Mesothelial cell of epicardium (in vitro differentiated cells): ENCODE data around the gene FTO. TPM values are rescaled to one million over a fixed set of nuclear protein-coding genes. Genes with fewer than 3 reads are reported as not detected.

Experiments
- DNase-seq, 2 experiments: peaks; one replicate each; pipeline ENCODE4 v3.0.0; 2021; ENCODE audit warnings: low spot score in 2 of 2; ENCODE audit not compliant: unreplicated experiment in 2 of 2
- H3K27ac Mint-ChIP-seq: 2 replicates; pipeline ENCODE4 v1.8.0; 2021; ENCODE audit warnings: mixed read lengths
- H3K27me3 Mint-ChIP-seq: 2 replicates; pipeline ENCODE4 v1.8.0; 2021; ENCODE audit warnings: low read depth, mixed read lengths
- H3K36me3 Mint-ChIP-seq: 2 replicates; pipeline ENCODE4 v1.8.0; 2021; ENCODE audit warnings: mixed read lengths
- H3K4me1 Mint-ChIP-seq: 2 replicates; pipeline ENCODE4 v1.8.0; 2021; ENCODE audit warnings: mixed read lengths
- H3K4me3 Mint-ChIP-seq: 2 replicates; pipeline ENCODE4 v1.8.0; 2021; ENCODE audit warnings: mild to moderate bottlenecking, moderate library complexity, mixed read lengths
- H3K9me3 Mint-ChIP-seq: 2 replicates; pipeline ENCODE4 v1.8.0; 2021; ENCODE audit warnings: mixed read lengths
- CTCF ChIP-seq: fragments of 200-600 bp; sonication (generic); IDR thresholded peaks from one replicate; pipeline ENCODE4 v1.5.0; 2021; ENCODE audit warnings: antibody characterized with exemption; ENCODE audit not compliant: unreplicated experiment
- total RNA-seq: library from RNA; stranded (reverse); gene quantifications from 3 replicates; pipeline ENCODE4 v1.2.1, GENCODE V29; 2021

The FTO gene
- 94.0 to 103 TPM (median 97.6 TPM) in 3 replicates for total RNA-seq

GRCh38 chr16:53703590-53704444, at the start of gene FTO, which contains the start of gene RPGRIP1L:
TSS of gene FTO (plus strand) at chr16:53704156.
TSS of gene RPGRIP1L (minus strand) at chr16:53703859. CDS start at chr16:53700723, 3,136 bp downstream.
- peaks cover 13% of the 10 kb centered on the region for H3K36me3 Mint-ChIP-seq
- H3K4me3 Mint-ChIP-seq: peak within 1 kb of the TSS; percentile 99
- H3K9me3 Mint-ChIP-seq: peaks cover 10% of the 10 kb centered on the region
- peak; percentile 99 to 100 for DNase-seq
- peak within 1 kb of the TSS; percentile 89 for H3K27ac Mint-ChIP-seq
- peaks cover 18% of the 10 kb centered on the region for H3K4me1 Mint-ChIP-seq
- no peak for TF ChIP-seq CTCF
- no peaks in the 10 kb centered on the region for H3K27me3 Mint-ChIP-seq

GRCh38 chr16:53654946-53655345, 49.0 kb upstream of the FTO start:
- H3K4me1 Mint-ChIP-seq: peaks cover 15% of the 10 kb centered on the region
- H3K27ac Mint-ChIP-seq: no peak overlapping the region
- no peak overlapping the region for H3K4me3 Mint-ChIP-seq
- H3K27me3 Mint-ChIP-seq: no peaks in the 10 kb centered on the region
- no peak for TF ChIP-seq CTCF
- no peak for DNase-seq
- no peaks in the 10 kb centered on the region for H3K9me3 Mint-ChIP-seq
- peaks cover 36% of the 10 kb centered on the region for H3K36me3 Mint-ChIP-seq

GRCh38 chr16:53662072-53662471, 41.9 kb upstream of the FTO start:
- DNase-seq: no peak
- H3K4me1 Mint-ChIP-seq: peaks cover 32% of the 10 kb centered on the region
- H3K9me3 Mint-ChIP-seq: no peaks in the 10 kb centered on the region
- no peak overlapping the region for H3K27ac Mint-ChIP-seq
- H3K27me3 Mint-ChIP-seq: no peaks in the 10 kb centered on the region
- peaks cover 5% of the 10 kb centered on the region for H3K36me3 Mint-ChIP-seq
- no peak for TF ChIP-seq CTCF
- no peak overlapping the region for H3K4me3 Mint-ChIP-seq

GRCh38 chr16:53664724-53665345, 39.1 kb upstream of the FTO start:
- Mint-ChIP-seq H3K36me3 (no peaks in the 10 kb centered on the region), H3K4me1 (peaks cover 28% of the 10 kb centered on the region), H3K27me3 (no peaks in the 10 kb centered on the region), H3K4me3 (no peak overlapping the region), H3K27ac (peak overlapping the region; percentile 75), H3K9me3 (no peaks in the 10 kb centered on the region)
- DNase-seq: no peak
- TF ChIP-seq CTCF: no peak

GRCh38 chr16:53666786-53667415, 37.1 kb upstream of the FTO start:
- H3K4me3 Mint-ChIP-seq: no peak overlapping the region
- H3K4me1 Mint-ChIP-seq: peaks cover 22% of the 10 kb centered on the region

More at GRCh38 chr16:53666786-53667415, 37.1 kb upstream of the FTO start:
- Mint-ChIP-seq H3K27me3 (no peaks in the 10 kb centered on the region), H3K27ac (no peak overlapping the region), H3K36me3 (no peaks in the 10 kb centered on the region), H3K9me3 (no peaks in the 10 kb centered on the region)
- DNase-seq: no peak
- TF ChIP-seq CTCF: no peak
